ENCODE data around the gene GMDS.

Gene GMDS

GRCh38 chr6:1789092-1789491 is 456.3 kb downstream of the GMDS start:
- DNase-seq: no peak

- no peak for DNase-seq
These were observed 457.5 kb downstream of the GMDS start for GRCh38 chr6:1787894-1788293.

GRCh38 chr6:1786455-1787453 is 458.7 kb downstream of the GMDS start:
- DNase-seq: no peak

GRCh38 chr6:1784422-1784884 is 461.0 kb downstream of the GMDS start:
- no peak for DNase-seq

GRCh38 chr6:1781817-1782184 is 463.6 kb downstream of the GMDS start:
- DNase-seq: no peak

GRCh38 chr6:1781152-1781816 is 464.1 kb downstream of the GMDS start:
- no peak for DNase-seq

- DNase-seq: no peak
These were observed 465.0 kb downstream of the GMDS start for GRCh38 chr6:1780251-1780867.

GRCh38 chr6:1778686-1779235 is 466.6 kb downstream of the GMDS start:
- DNase-seq: no peak

GRCh38 chr6:1777921-1778685 is 467.3 kb downstream of the GMDS start:
- no peak for DNase-seq

GRCh38 chr6:1775441-1775840 is 470.0 kb downstream of the GMDS start:
- no peak for DNase-seq

- DNase-seq: no peak
These were observed 471.0 kb downstream of the GMDS start for GRCh38 chr6:1774226-1774915.

GRCh38 chr6:1773700-1774099 is 471.7 kb downstream of the GMDS start:
- no peak for DNase-seq

GRCh38 chr6:1770968-1771723 is 474.3 kb downstream of the GMDS start:
- no peak for DNase-seq

GRCh38 chr6:1770435-1770843 is 475.0 kb downstream of the GMDS start:
- DNase-seq: peak; percentile 71

- DNase-seq: no peak
These were observed 477.7 kb downstream of the GMDS start for GRCh38 chr6:1767481-1768246.

GRCh38 chr6:1766654-1767053 is 478.8 kb downstream of the GMDS start:
- DNase-seq: no peak

GRCh38 chr6:1765160-1765903 is 480.1 kb downstream of the GMDS start:
- DNase-seq: no peak

- no peak for DNase-seq
These were observed 480.9 kb downstream of the GMDS start for GRCh38 chr6:1764397-1764987.

GRCh38 chr6:1763404-1763803 is 482.0 kb downstream of the GMDS start:
- DNase-seq: no peak

All from activated CD8-positive, alpha-beta memory T cell treated with anti-CD3 and anti-CD28 coated beads for 24 hours (primary cell).